Fibroblast of lung (primary cell): ENCODE data around the gene C22orf15. TPM values are rescaled to one million over a fixed set of nuclear protein-coding genes. Genes with fewer than 3 reads are reported as not detected.

Experiments used
- DNase-seq, 2 donors: peaks; one replicate each; pipeline versions ENCODE4 v3.0.0 to v3.0.0-alpha.2; 2010; ENCODE audit warnings: low read depth in 2 of 2
- H2AFZ ChIP-seq: 2 replicates; pipeline ENCODE4 v1.5.1; 2012; ENCODE audit warnings: low read length, control low read depth, inconsistent platforms
- H3K27ac ChIP-seq: 2 replicates; pipeline ENCODE4 v1.5.1; 2011; ENCODE audit warnings: low read length, control low read depth; ENCODE audit not compliant: insufficient read depth
- H3K27me3 ChIP-seq: 2 replicates; pipeline ENCODE4 v1.5.1; 2011; ENCODE audit warnings: mild to moderate bottlenecking, low read length; ENCODE audit not compliant: control insufficient read depth, insufficient read depth
- H3K36me3 ChIP-seq: 2 replicates; pipeline ENCODE4 v1.5.1; 2011; ENCODE audit warnings: low read length; ENCODE audit not compliant: control insufficient read depth, insufficient read depth
- H3K4me1 ChIP-seq: 2 replicates; pipeline ENCODE4 v1.5.1; 2011; ENCODE audit warnings: low read length; ENCODE audit not compliant: control insufficient read depth, insufficient read depth; ENCODE audit errors: extremely low read depth
- H3K4me2 ChIP-seq: 2 replicates; pipeline ENCODE4 v1.5.1; 2011; ENCODE audit warnings: low read length, control low read depth; ENCODE audit not compliant: insufficient read depth; ENCODE audit errors: extremely low read depth
- H3K4me3 ChIP-seq, 4 experiments: fragments of 200-600 bp in 1 of 4; sonication (generic) in 1 of 4; replicated peaks in 1 of 4; 2 replicates each; pipeline ENCODE4 v1.5.1; 2011 to 2016; ENCODE audit warnings: low read length in 4 of 4, low read depth in 3 of 4, mild to moderate bottlenecking in 3 of 4, control low read depth in 2 of 4, inconsistent platforms in 1 of 4, mixed read lengths in 1 of 4; ENCODE audit not compliant: insufficient read depth in 1 of 4; ENCODE audit errors: control extremely low read depth in 1 of 4
- H3K79me2 ChIP-seq: 2 replicates; pipeline ENCODE4 v1.5.1; 2012; ENCODE audit warnings: mild to moderate bottlenecking, low read length, inconsistent platforms; ENCODE audit not compliant: control insufficient read depth, insufficient read depth
- H3K9ac ChIP-seq: 2 replicates; pipeline ENCODE4 v1.5.1; 2011; ENCODE audit warnings: mild to moderate bottlenecking, low read length, control low read depth; ENCODE audit not compliant: insufficient read depth
- H3K9me3 ChIP-seq: 2 replicates; pipeline ENCODE4 v1.5.1; 2012; ENCODE audit warnings: low read depth, low read length; ENCODE audit not compliant: control insufficient read depth, insufficient read depth
- H4K20me1 ChIP-seq: 2 replicates; pipeline ENCODE4 v1.5.1; 2011; ENCODE audit warnings: low read length; ENCODE audit not compliant: control insufficient read depth, insufficient read depth; ENCODE audit errors: extremely low read depth
- CTCF ChIP-seq, 2 donors: IDR thresholded peaks in 1 of 2; conservative IDR thresholded peaks in 1 of 2; 1 replicate in 1 of 2; 2 replicates in 1 of 2; pipeline ENCODE4 v1.5.1; 2011 to 2012; ENCODE audit warnings: low read length in 2 of 2, control low read depth in 1 of 2, inconsistent platforms in 1 of 2, low read depth in 1 of 2, mild to moderate bottlenecking in 1 of 2
- EZH2 ChIP-seq: IDR thresholded peaks from 2 replicates; pipeline ENCODE4 v1.5.1; 2012; ENCODE audit warnings: low read length, control low read depth, mild to moderate bottlenecking; ENCODE audit errors: missing control alignments
- polyA plus RNA-seq, 2 donors: library from polyadenylated mRNA; depleted of rRNA in 1 of 2; stranded (reverse) in 1 of 2; unstranded in 1 of 2; fragments of >200 nt; gene quantifications; 2 replicates each; pipeline ENCODE4 v1.2.1, GENCODE V29; 2011 to 2012; ENCODE audit warnings: missing spikeins in 1 of 2
- total RNA-seq: library from RNA; depleted of rRNA; stranded (reverse); fragments of >200 nt; gene quantifications from 2 replicates; pipeline ENCODE4 v1.2.1, GENCODE V29; 2014

Gene C22orf15
- total and polyA plus RNA-seq, 2 donors (not counting 1 experiment from before 2014, with no cell fraction given): 1.4 to 2.5 TPM

GRCh38 chr22:23804781-23805291 is 42.0 kb downstream of the C22orf15 start:
- H4K20me1 ChIP-seq: no peaks in the 10 kb centered on the region
- H3K36me3 ChIP-seq: peaks cover 28% of the 10 kb centered on the region
- H3K9ac ChIP-seq: no peak overlapping the region

GRCh38 chr22:23806837-23807236 is 44.0 kb downstream of the C22orf15 start:
- Histone ChIP-seq H2AFZ (no peak overlapping the region), H3K4me3 (no peak overlapping the region), H3K9ac (no peak overlapping the region), H3K27me3 (no peaks in the 10 kb centered on the region), H3K4me2 (no peak overlapping the region), H3K79me2 (no peaks in the 10 kb centered on the region), H3K36me3 (peaks cover 16% of the 10 kb centered on the region), H4K20me1 (no peaks in the 10 kb centered on the region), H3K4me1 (no peaks in the 10 kb centered on the region), H3K9me3 (no peaks in the 10 kb centered on the region), H3K27ac (no peak overlapping the region)
- TF ChIP-seq CTCF (conservative IDR thresholded peaks at IDR 0.05 in 1 of 2, IDR thresholded peaks at IDR 0.05 in 1 of 2; ENCODE audit: low read depth in 1 of 2, low read length in 2 of 2) (no peak), EZH2 (no peak)
- no peak for DNase-seq

More at GRCh38 chr22:23804781-23805291, 42.0 kb downstream of the C22orf15 start:
- no peaks in the 10 kb centered on the region for H3K79me2 ChIP-seq
- no peaks in the 10 kb centered on the region for H3K9me3 ChIP-seq
- H3K27ac ChIP-seq: no peak overlapping the region
- no peaks in the 10 kb centered on the region for H3K27me3 ChIP-seq
- no peak overlapping the region for H3K4me2 ChIP-seq
- no peak overlapping the region for H3K4me3 ChIP-seq
- no peak overlapping the region for H2AFZ ChIP-seq
- H3K4me1 ChIP-seq: no peaks in the 10 kb centered on the region
- TF ChIP-seq CTCF (conservative IDR thresholded peaks at IDR 0.05 in 1 of 2, IDR thresholded peaks at IDR 0.05 in 1 of 2; ENCODE audit: low read depth in 1 of 2, low read length in 2 of 2): no peak
- no peak for TF ChIP-seq EZH2
- no peak for DNase-seq

- Histone ChIP-seq H3K36me3 (peaks cover 12% of the 10 kb centered on the region), H3K4me3 (no peak overlapping the region), H3K4me2 (no peak overlapping the region), H3K79me2 (no peaks in the 10 kb centered on the region), H3K4me1 (no peaks in the 10 kb centered on the region), H3K9me3 (no peaks in the 10 kb centered on the region), H3K9ac (no peak overlapping the region), H3K27me3 (no peaks in the 10 kb centered on the region), H4K20me1 (no peaks in the 10 kb centered on the region), H2AFZ (no peak overlapping the region), H3K27ac (no peak overlapping the region)
- TF ChIP-seq EZH2 (no peak), CTCF (conservative IDR thresholded peaks at IDR 0.05 in 1 of 2, IDR thresholded peaks at IDR 0.05 in 1 of 2; ENCODE audit: low read depth in 1 of 2, low read length in 2 of 2) (no peak)
- no peak for DNase-seq
Measured at GRCh38 chr22:23812378-23812777, 49.6 kb downstream of the C22orf15 start.

Other genes with a start within 250 kb of the C22orf15 start
- not detected in 2 replicates for gene IGLL1, start 182.7 kb upstream of the C22orf15 start, total RNA-seq
- not detected in 2 replicates for gene IGLL1, start 182.7 kb upstream of the C22orf15 start, polyA plus RNA-seq
- 0.26 TPM in 1 of 2 replicates, not detected in the other for gene DRICH1, start 130.7 kb upstream of the C22orf15 start, total RNA-seq
- gene DRICH1, start 130.7 kb upstream of the C22orf15 start, polyA plus RNA-seq: not detected in 2 replicates
- gene RGL4, start 72.0 kb upstream of the C22orf15 start, total RNA-seq: not detected in 2 replicates
- gene RGL4, start 72.0 kb upstream of the C22orf15 start, polyA plus RNA-seq: not detected in 2 replicates
- 2.8 and 3.1 TPM in 2 replicates for gene ZNF70, start 11.9 kb upstream of the C22orf15 start, total RNA-seq
- gene ZNF70, start 11.9 kb upstream of the C22orf15 start, polyA plus RNA-seq: 1.0 and 1.2 TPM in 2 replicates
- not detected in 2 replicates for gene VPREB3, start 8.6 kb upstream of the C22orf15 start, total RNA-seq
- gene VPREB3, start 8.6 kb upstream of the C22orf15 start, polyA plus RNA-seq: not detected in 2 replicates
- 3.6 and 5.4 TPM in 2 replicates for gene CHCHD10, start 5.0 kb downstream of the C22orf15 start, total RNA-seq
- gene CHCHD10, start 5.0 kb downstream of the C22orf15 start, polyA plus RNA-seq: 7.5 and 11.4 TPM in 2 replicates
- 8.8 and 11.3 TPM in 2 replicates for gene MMP11, start 9.9 kb downstream of the C22orf15 start, total RNA-seq
- 4.5 and 8.3 TPM in 2 replicates for gene MMP11, start 9.9 kb downstream of the C22orf15 start, polyA plus RNA-seq
- 19.0 and 20.5 TPM in 2 replicates for gene SMARCB1, start 24.0 kb downstream of the C22orf15 start, total RNA-seq
- 86.4 and 126 TPM in 2 replicates for gene SMARCB1, start 24.0 kb downstream of the C22orf15 start, polyA plus RNA-seq
- under 0.01 and 0.50 TPM in 2 replicates for gene DERL3, start 76.0 kb downstream of the C22orf15 start, total RNA-seq
- gene DERL3, start 76.0 kb downstream of the C22orf15 start, polyA plus RNA-seq: 0.42 and 0.55 TPM in 2 replicates
- gene SLC2A11, start 94.9 kb downstream of the C22orf15 start, total RNA-seq: 8.7 and 14.9 TPM in 2 replicates
- gene SLC2A11, start 94.9 kb downstream of the C22orf15 start, polyA plus RNA-seq: 3.9 and 5.8 TPM in 2 replicates
- gene MIF, start 131.4 kb downstream of the C22orf15 start, total RNA-seq: 168 and 283 TPM in 2 replicates
- 75.0 and 97.3 TPM in 2 replicates for gene MIF, start 131.4 kb downstream of the C22orf15 start, polyA plus RNA-seq
- gene GSTT2B, start 198.2 kb downstream of the C22orf15 start, total RNA-seq: 0.26 and 9.9 TPM in 2 replicates
- 21.0 and 38.1 TPM in 2 replicates for gene GSTT2B, start 198.2 kb downstream of the C22orf15 start, polyA plus RNA-seq
- gene DDTL, start 203.9 kb downstream of the C22orf15 start, total RNA-seq: 2.1 and 4.1 TPM in 2 replicates
- 0.36 and 0.51 TPM in 2 replicates for gene DDTL, start 203.9 kb downstream of the C22orf15 start, polyA plus RNA-seq
- 72.4 and 111 TPM in 2 replicates for gene DDT, start 211.5 kb downstream of the C22orf15 start, total RNA-seq
- gene DDT, start 211.5 kb downstream of the C22orf15 start, polyA plus RNA-seq: 79.5 and 79.8 TPM in 2 replicates
- 0.33 TPM in 1 of 2 replicates, not detected in the other for gene GSTT2, start 217.1 kb downstream of the C22orf15 start, total RNA-seq
- gene GSTT2, start 217.1 kb downstream of the C22orf15 start, polyA plus RNA-seq: 1.9 and 2.4 TPM in 2 replicates
- gene GSTT4, start 242.5 kb downstream of the C22orf15 start, total RNA-seq: not detected in 2 replicates
- not detected in 2 replicates for gene GSTT4, start 242.5 kb downstream of the C22orf15 start, polyA plus RNA-seq
- gene CABIN1, start 248.3 kb downstream of the C22orf15 start, total RNA-seq: 29.3 and 47.1 TPM in 2 replicates
- gene CABIN1, start 248.3 kb downstream of the C22orf15 start, polyA plus RNA-seq: 4.7 and 5.7 TPM in 2 replicates